Measurements from ENCODE around the gene RAP1GAP2.

The RAP1GAP2 gene

GRCh38 chr17:2883544-2884213 lies 87.4 kb downstream of the RAP1GAP2 start:
- TF ChIP-seq CTCF (IDR thresholded peaks at IDR 0.05) = no peak

- TF ChIP-seq CTCF (IDR thresholded peaks at IDR 0.05) = no peak
Measured at GRCh38 chr17:2885733-2886132, 89.5 kb downstream of the RAP1GAP2 start.

- TF ChIP-seq CTCF (IDR thresholded peaks at IDR 0.05) = no peak
Measured at GRCh38 chr17:2888326-2888725, 92.1 kb downstream of the RAP1GAP2 start.

GRCh38 chr17:2889256-2889655 lies 93.0 kb downstream of the RAP1GAP2 start:
- TF ChIP-seq CTCF (IDR thresholded peaks at IDR 0.05) = no peak

- no peak for TF ChIP-seq CTCF (IDR thresholded peaks at IDR 0.05)
Measured at GRCh38 chr17:2892305-2892971, 96.2 kb downstream of the RAP1GAP2 start.

- TF ChIP-seq CTCF (IDR thresholded peaks at IDR 0.05) = no peak
Measured at GRCh38 chr17:2893422-2893914, 97.2 kb downstream of the RAP1GAP2 start.

GRCh38 chr17:2894782-2895181 lies 98.5 kb downstream of the RAP1GAP2 start:
- no peak for TF ChIP-seq CTCF (IDR thresholded peaks at IDR 0.05)

Data from LNCAP (cell line).